NCI-H128 (cell line): ENCODE results near the gene GNAZ.
"Not testable (repeated sequence)": the region's sequence is repeated elsewhere in the genome, so short reads cannot be mapped to it uniquely, and the experiment has no call there.

Source experiments
- DNase-seq: peaks from one replicate; lab custom pipeline; 2025; ENCODE audit not compliant: unreplicated experiment; lab: John Stamatoyannopoulos, UW

Gene GNAZ

DNA sequence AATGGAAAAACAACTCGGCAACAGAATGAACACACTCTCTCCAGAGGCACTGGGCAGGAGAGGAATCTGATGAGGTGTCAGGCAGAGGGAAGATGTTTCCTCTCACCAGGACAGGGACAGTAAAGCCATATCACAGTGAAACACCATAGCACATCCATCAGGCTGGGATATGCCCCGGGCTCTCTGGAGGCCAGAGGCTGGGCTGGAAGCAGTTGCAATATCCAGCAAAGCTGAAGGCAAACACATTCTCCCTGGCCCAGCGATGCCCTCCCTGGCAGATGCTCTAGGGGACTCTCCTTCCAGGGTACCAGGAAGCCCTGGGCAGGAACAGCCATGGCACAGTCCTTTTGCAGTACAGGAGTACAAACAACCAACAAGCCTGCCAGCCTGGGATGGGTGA lies 60.4 kb downstream of the GNAZ start:
- DNase-seq, result no peak

DNA sequence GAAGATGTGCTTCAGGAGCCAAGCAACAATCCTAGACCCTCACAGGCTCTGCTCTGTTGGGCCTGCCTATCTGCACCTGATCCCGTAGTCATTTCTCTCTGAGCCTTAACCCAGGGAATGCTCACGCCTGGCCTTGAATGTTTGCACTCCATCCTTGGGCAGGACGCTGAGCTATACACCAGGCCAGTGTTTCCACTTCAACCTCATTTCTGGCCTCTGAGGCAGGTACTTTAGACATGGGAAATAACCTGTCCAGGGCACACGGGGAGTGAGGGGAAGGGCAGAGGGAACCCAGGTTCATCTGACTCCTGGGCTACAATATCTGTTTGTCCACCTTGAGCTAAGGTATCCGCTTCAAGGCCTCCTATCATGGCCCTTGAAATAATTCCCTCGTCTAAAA lies 61.6 kb downstream of the GNAZ start:
- DNase-seq, result no peak

DNA sequence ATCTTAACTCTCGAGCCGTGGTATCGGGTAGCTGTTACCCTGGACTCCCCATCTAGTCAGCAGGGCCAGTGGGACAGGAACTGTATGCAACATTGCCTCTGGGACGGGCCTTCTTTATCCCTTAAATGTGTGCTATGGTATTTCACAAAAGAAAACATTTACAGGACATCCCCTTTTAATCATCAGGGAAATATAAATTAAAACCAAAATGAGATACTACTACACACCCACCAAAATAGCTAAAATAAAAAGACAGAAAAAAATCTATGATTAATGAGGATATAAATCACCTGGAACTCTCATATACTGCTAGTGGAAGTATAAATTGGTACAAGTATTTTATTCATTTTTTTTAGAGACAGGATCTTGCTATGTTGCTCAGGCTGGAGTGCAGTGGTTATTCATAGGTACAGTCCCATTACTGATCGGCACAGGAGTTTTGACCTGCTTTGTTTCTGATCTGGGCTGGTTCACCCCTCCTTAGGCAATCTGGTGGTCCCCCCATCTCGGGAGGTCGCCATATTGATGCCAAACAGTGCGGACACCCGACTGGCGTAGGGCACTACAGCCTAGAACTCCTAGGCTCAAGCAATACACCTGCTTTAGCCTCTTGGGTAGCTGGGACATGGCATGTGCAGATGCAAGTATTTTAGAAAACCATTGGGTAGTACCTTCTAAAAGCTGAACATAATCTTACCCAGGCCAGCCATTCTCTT lies 62.2 kb downstream of the GNAZ start:
- DNase-seq, result no peak

DNA sequence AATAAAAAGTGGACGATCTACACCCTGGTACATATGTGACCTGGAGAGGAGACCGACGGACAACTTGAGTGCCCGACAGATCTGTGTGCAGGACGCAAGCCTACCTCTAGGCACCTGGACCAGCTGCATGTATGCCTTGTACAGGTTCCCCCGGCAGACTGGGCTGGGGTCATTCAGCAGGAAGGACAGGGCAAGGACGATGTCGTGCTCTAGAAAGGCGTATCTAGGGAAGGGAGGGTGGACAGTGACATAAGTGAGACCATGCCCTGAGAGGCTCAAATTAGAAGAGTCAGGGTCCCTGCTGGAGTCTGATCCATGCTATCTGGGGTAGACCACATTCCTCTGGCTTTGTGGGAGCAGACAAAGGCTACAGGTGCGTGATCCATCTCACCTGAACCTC lies 63.6 kb downstream of the GNAZ start:
- no peak for DNase-seq

DNA sequence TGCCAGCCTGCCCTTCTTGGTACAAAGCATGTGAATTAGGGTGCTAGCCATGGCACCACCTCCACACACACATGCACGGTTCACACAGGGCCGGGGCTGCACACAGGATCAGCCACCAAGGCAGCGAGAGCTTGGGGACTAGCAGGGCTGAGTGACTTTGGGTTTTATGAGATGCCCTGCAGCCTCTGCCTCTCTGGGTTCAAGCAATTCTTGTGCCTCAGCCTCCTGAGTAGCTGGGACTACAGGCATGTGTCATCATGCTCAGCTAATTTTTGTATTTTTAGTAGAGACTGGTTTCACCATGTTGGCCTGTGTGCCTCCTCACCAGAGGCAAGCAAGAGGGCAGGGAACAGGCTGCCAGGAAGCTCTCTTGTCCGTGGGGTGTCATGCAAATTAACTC lies 66.7 kb downstream of the GNAZ start:
- not testable (repeated sequence) for DNase-seq

DNA sequence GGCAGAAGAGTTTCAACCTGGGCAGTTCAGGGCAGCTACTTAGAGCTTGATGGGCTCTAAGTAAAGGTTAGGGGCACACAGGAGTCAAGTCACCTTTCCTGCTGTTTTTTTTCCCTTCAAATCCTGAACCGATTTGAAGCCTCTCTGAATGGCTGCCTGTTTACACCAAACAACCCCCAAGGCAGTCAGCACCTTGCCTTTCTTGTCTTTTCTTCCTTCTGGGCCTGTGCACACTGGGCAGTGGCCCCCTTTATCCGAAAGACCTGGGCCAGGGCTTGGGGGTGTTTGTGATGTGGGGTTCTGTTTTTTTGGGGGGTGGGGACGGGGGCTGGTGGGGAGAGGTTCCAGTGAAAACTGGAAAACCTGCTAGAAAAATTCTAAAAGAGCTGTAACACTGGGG lies 67.1 kb downstream of the GNAZ start:
- DNase-seq, result no peak

DNA sequence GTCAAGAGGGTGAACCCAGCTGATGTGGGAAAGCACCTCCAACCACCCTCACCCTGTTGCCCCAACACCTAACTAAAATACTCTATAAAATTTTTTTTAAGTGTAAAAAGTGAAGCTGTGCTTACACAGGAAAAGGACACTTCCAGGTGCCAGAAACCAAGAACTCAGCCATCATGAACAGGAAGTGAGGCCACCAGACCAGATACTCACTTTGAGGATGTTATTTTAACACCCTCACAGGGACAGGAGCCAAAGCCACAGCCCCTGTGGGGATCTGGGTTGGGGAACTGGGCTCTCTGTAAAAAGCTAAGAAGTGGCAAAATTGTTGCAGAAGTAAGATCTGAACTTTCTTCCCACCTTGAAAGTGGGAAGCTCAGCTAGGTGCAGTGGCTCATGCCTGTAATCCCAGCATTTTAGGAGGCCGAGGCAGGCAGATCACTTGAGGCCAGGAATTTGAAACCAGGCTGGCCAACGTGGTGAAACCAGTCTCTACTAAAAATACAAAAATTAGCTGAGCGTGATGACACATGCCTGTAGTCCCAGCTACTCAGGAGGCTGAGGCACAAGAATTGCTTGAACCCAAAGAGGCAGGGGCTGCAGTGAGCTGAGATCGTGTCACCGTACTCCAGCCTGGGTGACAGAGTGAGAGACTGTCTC lies 67.7 kb downstream of the GNAZ start:
- DNase-seq, result no peak

DNA sequence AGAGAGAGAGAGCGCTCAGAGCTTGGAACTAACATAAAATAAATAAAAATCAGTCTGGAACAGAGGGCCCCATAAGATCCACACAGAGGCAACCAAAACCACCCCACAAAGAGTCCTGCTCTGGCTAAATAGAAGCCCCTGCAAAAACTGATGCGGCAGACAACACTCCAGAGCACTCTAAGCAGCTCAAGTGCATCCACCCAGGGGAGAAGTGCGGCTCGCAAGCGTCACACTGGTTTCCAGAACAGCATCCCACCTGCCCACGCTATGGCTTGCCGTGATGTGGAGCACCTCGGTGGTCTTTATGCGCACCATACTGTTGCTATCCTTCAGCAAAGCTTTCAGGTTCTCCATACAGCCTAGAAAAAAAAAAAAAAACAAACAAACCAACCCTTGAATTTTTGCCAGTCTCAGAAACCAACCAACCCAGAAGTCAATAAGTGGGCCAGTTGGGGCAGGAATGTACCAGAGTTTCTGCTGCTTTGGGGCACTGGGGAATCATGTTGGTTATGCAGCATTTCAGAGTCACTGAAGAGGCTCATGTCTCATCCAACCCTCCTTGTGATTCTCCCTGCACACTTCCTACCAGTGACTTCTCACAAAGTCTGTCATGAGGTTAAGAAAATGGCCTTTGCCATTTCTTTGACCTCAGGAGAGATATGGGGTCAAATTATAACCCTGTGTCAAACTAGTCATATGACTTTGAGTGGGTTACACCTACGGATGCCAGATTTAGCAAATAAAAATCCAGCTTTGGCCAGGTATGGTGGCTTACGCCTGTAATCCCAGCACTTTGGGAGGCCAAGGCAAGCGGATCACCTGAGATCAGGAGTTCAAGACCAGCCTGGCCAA lies 68.5 kb downstream of the GNAZ start:
- DNase-seq, result no peak

DNA sequence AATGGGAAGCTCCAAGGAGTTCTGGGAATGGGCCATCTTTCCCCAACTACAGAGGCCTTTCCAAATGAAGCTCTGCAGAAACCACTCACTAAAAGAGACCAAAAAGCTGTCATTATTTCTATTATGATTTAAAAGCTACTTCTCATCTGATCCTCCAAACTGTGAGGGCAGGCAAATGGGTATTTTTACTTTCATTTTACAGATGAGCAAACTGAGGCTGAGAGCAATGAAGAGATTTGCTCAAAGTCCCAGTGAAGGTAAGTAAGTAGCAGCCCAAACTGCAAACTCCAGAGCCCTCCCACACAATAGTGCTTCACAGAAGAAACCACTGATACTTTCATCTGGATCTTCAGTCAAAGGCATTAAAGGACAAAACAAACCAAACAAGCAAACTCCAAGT lies 70.1 kb downstream of the GNAZ start:
- no peak for DNase-seq

DNA sequence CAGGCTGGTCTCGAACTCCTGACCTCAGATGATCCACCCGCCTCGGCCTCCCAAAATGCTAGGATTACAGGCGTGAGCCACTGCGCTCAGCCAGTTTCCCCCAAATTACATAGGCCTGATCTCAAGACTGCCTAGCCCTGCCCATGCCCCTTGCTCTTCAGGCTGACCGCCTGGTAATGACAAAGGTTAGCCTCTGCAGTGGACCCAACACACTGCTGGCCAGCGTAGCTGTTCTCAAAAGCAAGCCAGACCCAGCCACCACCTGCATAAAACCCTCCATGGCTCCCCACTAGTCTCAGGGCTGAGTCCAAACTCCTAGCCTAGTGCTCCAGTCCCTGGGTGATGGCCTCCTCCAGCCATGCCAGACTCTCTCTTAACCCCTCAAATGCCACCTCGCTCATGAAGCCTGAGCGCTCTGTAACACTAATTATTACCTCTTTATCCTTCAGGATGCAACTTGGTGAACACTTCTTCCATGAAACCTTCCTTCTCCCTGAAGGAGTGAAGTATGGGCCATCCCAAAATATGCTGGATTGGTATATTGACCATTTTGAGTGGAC lies 72.3 kb downstream of the GNAZ start:
- no peak for DNase-seq

DNA sequence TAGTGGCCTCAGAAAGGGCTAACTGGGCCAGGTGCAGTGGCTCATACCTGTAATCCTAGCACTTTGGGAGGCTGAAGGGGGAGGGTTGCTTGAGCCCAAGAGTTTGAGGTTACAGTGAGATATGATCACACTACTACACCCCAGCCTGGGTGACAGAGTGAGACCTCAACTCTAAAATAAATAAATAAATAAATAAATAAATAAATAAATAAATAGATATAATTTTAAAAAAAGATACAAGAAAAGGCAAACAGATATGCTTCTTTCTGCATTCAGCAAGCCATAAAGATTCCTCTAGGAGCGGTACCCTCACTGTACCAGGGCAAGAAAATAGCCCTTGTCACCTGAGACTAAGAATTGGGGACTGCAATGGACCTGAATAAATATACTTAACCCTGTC lies 72.8 kb downstream of the GNAZ start:
- DNase-seq, result no peak

DNA sequence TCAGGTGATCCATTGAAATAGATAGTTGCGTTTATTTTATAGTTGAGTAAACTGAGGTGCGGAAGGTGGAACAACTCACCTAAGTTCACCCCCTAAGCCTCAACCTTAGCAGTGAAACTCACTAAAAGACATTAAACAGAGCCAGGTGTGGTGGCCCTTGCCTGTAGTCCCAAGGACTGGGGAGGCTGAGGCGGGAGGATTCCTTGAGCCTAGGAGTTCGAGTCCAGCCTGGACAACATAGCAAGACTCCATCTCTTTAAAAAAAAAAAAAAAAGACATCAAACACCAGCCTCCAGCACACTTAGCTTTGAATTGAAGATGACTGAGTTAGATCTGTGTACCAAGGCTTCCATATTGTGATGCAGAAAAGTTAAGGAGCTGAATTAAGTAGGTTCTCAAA lies 74.1 kb downstream of the GNAZ start:
- DNase-seq, result no peak

DNA sequence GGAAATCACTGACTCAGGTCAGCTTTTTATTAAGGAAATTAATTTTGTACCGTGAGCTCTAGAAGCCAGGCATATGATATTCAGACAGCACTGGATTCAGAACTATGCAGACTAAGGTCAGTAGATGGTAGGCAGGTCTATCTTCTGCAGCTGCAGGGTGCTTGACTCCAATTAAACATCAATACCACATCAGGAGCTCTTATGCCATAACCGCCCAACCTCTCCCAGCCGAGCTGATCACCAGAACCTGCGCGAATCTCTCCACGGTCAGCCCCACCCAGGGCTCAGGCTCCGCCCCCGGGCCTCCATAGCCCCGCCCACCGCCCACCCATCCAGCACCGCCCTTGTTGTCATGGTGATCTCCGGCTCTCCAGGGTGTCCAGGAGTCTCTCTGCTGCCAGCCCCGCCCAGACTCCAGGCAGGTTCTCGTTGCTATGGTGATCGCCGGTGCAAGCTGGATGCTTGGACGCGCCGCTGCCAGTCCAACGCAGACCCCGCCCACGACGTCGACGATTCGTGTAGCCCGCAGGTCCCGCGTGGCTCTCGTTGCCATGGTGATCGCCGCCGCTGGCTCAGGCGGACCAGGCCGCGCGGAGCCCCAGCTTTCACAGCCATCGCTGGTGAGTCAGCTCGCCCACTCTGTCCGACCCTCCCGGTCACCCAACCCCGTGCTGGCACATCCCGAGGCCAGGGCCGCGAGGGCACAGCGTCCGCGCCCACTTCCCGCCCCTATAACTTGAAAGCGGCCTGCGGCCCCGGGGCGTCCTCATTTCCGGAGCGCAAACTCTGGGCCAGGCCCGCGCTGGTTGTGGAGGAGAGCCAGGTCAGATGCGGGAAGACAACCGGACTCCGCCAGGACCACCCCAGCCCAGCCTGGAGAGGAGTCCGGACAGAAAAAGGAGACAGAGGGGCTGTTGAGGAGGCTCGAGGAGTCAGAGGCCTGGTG lies 74.9 kb downstream of the GNAZ start, which contains the start of gene RAB36:
Gene RAB36, plus strand, starts transcription at position 546 of the 946 bp plus-strand sequence. CDS start 1,140 bp downstream, outside the sequence.
- DNase-seq, result peak; percentile 94

DNA sequence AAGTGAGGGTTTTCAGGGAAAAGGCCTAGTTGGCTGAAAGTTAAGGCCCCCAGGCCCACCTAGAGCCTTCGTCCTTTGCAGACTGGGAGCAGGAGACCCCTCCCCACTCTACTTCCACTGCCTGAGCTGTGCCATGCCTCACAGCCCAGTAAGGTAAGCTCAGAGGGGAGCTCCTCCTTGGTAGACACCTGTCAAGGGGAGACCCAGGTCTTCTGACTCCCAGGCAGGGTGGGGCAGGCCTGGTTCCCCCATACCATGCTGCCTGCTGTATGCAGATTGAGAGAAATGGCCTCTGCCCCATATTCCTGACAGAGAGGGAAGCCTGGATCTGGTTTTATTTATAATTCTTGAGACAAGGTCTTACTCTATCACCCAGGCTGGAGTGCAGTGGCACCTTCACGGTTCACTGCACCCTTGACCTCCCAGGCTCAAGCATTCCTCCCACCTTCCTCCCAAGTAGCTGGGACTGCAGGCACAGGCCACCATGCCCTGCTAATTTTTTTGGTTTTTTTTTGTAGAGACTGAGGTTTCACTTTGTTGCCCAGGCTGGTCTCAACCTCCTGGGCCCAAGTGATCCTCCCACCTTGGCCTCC lies 75.7 kb downstream of the GNAZ start:
- DNase-seq, result no peak

DNA sequence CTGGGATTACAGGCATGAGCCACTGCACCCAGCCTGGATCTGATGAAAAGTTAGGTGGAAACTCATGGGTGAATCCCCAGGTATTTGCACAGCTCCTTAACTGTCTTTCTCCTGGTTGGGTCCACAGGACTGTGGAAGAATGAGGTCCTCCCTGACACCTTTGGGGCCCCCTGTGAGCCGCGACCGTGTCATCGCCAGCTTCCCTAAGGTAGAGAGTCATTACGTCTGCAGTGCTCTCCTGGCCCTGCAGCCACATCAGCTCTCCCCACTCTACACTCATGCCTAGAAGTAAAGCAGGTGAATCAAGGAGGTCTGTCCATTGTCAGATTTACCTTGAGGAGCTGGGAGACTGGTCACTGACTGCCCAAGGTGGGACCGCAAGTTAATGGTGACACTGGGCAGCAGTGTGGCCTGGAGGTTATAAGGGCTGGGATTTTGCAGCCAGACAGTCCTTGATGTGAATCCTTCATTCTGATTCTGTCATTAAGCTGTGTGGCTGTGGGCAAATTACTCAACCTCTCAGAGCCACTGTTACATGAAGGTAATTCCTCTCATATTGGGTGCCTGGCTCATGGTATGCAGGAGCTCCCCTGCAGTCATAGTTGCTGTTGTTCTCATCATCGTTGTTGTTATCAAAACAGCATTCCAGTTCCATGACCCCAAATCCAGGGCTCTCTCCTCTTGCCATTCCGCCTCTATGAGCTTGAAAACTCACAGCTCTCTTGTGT lies 76.3 kb downstream of the GNAZ start:
- DNase-seq, result no peak

DNA sequence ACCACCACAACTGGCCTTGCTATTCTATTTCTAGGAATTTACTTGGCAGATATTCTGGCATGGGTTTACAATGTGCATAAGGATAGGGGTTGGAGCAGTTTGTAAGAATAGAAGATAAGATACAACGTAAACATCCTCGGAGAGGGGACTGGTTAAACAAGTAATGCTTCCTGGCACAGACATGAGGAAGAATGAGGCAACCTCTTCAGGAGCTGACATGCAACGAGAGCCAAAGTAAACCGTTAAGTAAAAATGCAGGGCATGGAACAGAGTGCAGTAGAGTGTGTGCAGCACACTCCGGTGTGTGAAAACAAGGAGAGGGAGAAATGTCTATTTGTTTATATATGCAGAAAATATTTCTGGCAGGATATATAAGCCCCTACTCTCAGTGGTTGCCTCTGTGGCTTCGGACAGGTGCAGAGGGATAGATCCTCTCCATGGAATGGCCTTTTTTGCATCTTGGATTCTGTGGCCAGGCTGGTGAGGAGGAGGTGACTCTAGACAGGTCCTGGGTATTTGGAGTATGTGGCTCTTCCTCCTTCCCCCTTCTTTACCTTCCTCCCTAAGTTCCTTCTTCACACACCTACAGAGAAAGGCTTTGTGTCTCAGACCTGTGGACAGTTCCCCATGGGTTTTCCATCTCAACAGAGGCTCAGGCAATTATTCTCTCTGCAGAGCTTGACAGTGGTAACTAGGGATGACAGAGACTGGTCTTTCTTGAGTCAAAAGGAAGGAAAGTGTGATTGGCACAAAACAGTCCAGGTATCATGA lies 77.5 kb downstream of the GNAZ start:
- no peak for DNase-seq

DNA sequence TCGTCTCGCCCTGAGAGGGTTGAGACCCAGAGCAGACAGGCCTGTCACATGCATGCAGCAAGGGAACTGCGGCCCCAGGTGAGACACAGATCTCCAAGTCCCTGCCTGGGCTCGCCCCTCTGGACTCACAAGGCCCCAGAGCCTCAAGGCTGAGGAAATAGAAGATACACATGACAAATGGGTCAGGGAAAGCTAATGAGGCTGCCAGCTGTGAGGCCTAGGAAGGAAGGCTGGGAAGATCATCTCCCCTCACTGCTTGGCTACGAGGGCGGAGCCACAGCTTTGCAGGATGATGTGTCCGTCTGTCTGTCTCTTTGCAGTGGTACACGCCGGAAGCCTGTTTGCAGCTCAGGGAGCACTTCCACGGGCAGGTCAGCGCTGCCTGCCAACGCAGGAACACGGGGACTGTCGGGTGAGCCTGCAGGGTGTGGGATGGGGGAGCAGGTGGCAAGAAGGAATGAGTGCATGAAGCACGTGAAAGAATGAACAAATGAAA lies 79.5 kb downstream of the GNAZ start:
- no peak for DNase-seq

DNA sequence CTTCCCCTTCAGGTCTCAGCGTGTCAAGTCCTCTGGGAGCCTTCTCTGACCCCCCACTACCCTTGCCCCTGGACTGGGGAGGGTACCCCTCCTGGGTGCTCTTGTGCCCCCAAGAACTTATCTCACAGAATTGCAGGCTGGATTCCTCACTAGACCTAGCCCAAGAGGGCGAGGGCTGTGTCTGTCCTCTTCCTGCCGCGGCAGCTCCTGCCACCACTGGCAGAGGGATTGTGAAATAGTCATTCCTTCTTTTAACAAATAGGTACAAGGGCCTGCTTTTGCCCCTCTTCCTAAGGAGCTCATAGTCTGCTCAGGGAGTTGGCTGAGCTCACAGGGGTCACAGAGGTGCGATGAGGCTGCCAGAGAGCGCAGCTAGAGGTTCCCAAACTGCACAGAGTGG lies 80.4 kb downstream of the GNAZ start:
- no peak for DNase-seq
